Fibroblast of the aortic adventitia (primary cell): ENCODE results near the gene FBLN1. TPM values are rescaled to one million over a fixed set of nuclear protein-coding genes. Genes with fewer than 3 reads are reported as not detected.
"Not testable (repeated sequence)": the region's sequence is repeated elsewhere in the genome, so short reads cannot be mapped to it uniquely, and the experiment has no call there.

ENCODE experiments used
- DNase-seq: peaks from one replicate; pipeline ENCODE4 v3.0.0-alpha.2; 2010; ENCODE audit warnings: low read depth
- H3K4me3 ChIP-seq: 2 replicates; pipeline ENCODE4 v1.5.1; 2011; ENCODE audit warnings: low read depth, mild to moderate bottlenecking, control low read depth, low read length, moderate library complexity
- total RNA-seq: library from RNA; depleted of rRNA; stranded (reverse); fragments of >200 nt; gene quantifications from 2 replicates; pipeline ENCODE4 v1.2.3, GENCODE V29; 2012; ENCODE audit warnings: low replicate concordance
- TF ChIP-seq, protein P1 (sequence below): IDR thresholded peaks from 2 replicates; pipeline ENCODE4 v1.5.1; 2011; ENCODE audit warnings: mild to moderate bottlenecking, low read length, control low read depth, inconsistent platforms; ENCODE audit not compliant: insufficient read depth

The FBLN1 gene
- total RNA-seq, 1 donor: 561 TPM

DNA sequence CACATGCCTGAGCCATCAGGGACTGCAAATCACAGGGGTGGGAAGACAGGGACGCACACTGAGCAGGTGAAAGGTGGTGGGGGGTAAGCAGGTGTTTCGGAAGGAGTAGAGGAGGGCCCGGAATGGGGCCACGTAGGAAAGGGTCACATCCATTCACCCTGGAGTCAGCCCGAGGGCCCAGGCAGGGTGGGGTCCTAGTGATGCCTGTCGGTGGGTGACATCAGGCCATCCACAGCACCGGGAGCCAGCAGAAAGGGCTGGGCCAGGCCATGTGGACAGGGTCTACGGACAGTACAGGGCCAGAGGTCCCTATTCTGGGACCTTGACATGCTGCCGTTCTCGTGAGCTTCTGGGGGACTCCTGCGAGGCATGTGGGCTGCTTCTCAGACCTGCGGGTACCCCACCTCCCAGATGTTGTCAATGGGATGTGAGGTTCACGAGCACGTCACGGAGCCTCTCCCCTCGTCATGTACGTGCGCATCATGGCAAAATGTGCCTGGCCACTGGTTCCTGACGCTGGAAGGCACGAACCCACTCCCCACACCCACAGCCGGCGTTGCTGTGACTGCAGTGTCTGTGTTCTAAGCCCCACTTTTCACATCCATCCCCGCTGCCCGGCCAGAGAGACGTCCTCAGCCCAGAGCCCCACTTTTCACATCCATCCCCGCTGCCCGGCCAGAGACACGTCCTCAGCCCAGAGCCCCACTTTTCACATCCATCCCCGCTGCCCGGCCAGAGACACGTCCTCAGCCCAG is 84.1 kb downstream of the FBLN1 start:
- no peak overlapping the region for H3K4me3 ChIP-seq
- TF ChIP-seq, protein P1, sequence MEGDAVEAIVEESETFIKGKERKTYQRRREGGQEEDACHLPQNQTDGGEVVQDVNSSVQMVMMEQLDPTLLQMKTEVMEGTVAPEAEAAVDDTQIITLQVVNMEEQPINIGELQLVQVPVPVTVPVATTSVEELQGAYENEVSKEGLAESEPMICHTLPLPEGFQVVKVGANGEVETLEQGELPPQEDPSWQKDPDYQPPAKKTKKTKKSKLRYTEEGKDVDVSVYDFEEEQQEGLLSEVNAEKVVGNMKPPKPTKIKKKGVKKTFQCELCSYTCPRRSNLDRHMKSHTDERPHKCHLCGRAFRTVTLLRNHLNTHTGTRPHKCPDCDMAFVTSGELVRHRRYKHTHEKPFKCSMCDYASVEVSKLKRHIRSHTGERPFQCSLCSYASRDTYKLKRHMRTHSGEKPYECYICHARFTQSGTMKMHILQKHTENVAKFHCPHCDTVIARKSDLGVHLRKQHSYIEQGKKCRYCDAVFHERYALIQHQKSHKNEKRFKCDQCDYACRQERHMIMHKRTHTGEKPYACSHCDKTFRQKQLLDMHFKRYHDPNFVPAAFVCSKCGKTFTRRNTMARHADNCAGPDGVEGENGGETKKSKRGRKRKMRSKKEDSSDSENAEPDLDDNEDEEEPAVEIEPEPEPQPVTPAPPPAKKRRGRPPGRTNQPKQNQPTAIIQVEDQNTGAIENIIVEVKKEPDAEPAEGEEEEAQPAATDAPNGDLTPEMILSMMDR: no peak
- no peak for DNase-seq

DNA sequence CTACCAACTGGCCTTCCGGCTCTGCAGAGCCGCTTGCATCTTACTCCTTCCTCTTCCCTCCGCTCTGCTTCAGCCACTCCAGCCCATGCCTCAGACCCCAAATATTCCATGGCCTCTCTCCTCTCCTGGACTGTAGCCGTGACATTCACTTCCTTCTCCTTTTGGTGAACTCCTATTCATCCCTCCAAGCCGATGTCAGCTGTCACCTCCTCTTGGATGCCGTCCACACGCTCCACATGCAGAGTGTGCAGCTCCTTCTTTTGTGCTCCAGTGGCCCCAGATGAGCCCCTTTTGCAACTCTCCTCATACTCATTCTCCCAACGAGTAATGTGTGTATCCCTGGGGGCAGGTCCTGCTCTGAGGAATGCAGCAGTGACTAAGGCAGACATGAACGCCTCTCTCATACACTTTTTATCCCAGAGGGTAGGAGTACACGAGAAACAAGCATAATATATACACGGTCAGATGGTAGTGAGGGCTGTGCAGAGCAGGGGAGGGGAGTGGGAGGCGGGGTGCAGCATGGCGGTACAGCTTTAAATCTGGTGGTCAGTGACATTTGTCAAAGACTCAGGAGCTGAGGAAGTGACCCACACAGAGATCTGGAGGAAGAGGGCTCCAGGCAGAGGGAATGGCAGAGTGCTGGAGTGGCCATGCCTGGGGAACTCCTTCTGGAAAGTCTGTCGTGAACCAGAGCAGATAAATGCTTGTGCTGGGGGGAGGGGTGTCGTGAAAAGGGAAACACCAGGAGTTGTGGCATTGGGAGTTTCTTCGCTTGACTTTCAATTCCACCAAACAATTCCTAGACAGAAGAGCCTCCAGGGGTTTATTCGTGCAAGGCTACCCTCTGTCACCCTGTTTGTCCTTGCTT is 85.2 kb downstream of the FBLN1 start:
- peak; percentile 39 for DNase-seq
- no peak overlapping the region for H3K4me3 ChIP-seq
- TF ChIP-seq, protein P1: no peak

DNA sequence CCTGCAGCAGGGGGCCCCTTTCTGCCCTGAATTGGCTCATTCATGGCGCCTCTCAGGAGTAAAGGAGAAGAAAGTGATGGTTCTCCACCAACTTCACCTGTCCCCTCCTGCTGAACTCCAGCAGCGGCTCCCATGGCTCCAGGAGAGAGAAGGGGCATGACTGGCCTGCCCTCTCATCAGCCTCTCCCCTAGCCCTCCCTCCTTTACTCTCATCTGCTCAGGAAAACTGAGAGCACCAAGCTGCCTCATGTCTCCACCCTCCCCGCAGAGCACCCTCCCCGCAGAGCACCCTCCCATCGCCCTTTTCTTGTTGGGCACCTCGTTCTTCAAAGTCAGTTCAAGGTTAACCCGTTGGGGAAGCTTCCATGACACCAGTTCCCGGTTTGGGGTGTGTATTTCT is 86.9 kb downstream of the FBLN1 start:
- TF ChIP-seq, protein P1: no peak
- H3K4me3 ChIP-seq: no peak overlapping the region
- DNase-seq: no peak

DNA sequence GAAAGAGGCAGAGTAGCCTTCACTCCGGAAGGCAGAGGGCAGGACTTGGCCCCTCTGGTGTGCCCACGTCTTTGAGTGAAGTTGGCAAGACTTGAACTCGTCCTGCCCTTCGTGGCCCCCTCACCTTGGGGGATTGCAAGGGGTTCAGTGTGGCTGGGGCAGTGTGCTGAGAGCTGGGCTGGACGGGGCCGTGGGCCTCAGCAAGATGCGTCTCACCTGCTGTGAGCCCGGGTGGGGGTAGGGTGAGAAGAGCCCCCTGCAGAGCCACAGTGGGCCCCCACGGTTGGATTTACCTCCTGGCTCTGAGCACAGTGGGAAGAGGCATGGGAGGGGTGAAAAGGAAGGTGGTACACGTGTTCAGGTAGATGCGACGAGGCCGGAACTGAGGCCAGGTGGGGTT is 87.6 kb downstream of the FBLN1 start:
- H3K4me3 ChIP-seq: no peak overlapping the region
- TF ChIP-seq, protein P1: no peak
- DNase-seq: no peak

DNA sequence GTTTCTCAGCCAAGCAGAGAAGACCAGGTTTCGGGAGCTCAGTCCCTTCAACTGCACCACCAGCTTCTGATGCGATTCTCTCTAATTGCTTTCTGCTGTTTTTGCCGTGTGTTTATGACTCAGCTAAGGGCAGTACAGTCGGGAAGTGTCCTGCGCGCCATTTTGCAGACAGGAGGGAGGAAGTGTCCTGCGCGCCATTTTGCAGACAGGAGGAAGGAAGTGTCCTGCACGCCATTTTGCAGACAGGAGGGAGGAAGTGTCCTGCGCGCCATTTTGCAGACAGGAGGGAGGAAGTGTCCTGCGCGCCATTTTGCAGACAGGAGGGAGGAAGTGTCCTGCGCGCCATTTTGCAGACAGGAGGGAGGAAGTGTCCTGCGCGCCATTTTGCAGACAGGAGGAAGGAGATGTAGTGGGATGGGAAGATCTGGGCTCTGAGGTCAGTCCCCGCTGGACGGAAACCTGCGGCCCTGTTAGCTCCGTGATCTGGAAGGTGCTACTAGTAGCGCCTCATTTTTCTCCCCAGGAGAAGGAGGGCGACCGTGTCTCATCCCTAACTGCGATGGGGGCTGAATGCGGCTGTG is 89.0 kb downstream of the FBLN1 start:
- not testable (repeated sequence) for DNase-seq, H3K4me3 ChIP-seq

DNA sequence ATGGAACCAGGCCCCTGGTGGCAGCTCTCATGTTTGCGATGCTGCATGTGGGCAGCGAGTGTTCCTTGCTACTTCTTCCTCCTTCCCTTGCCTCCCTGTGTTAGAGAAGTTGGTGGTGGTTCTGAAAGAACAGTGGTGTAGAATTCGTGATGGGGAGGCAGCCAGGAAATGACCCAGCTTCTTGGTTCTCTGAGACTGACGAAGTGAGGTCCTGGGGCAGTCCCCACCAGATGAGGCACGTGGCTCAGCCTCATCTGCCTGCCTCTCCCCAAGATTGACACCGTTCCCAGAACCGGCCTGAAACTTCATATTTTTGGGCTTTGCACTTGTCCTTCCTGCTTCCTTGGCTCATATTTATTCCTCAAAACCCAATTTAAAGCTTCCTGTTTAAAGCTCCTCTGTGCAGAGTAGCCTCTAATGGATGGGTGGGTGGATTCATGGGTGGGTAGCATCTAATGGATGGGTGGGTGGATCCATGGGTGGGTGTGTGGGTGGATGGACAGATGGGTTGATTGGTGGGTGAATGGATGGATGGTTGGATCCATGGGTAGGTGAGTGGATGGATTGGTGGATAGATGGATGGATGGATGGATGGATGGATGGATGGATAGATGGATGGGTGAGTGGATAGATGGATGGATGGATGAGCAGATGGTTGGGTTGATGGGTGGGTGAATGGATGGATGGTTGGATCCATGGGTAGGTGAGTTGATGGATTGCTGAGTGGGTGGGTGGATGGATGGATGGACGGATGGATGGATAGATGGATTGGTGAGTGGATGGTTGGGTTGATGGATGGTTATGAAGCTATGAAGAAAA is 91.6 kb downstream of the FBLN1 start:
- no peak overlapping the region for H3K4me3 ChIP-seq
- TF ChIP-seq, protein P1: no peak
- DNase-seq: no peak
